Activated T-cell treated with anti-CD3 and anti-CD28 coated beads, Interleukin-2, amount 50 U/mL, for 4 hours (primary cell): ENCODE data around the gene SLC47A1. TPM values are rescaled to one million over a fixed set of nuclear protein-coding genes. Genes with fewer than 3 reads are reported as not detected.
"Not testable (repeated sequence)": the region's sequence is repeated elsewhere in the genome, so short reads cannot be mapped to it uniquely, and the experiment has no call there.

Source experiments
- ATAC-seq, 2 donors: fragments of 200-7000 bp; cut with Tn5 transposase; one replicate each; pipeline ENCODE4 v1.10.0; 2021
- DNase-seq: peaks from one replicate; pipeline ENCODE4 v3.0.0-alpha.2; 2020
- H3K27me3 Mint-ChIP-seq: one replicate; pipeline ENCODE4 v1.8.0; 2021; ENCODE audit warnings: low read depth, mixed read lengths
- H3K36me3 Mint-ChIP-seq: one replicate; pipeline ENCODE4 v1.8.0; 2022; ENCODE audit warnings: mixed read lengths; ENCODE audit not compliant: insufficient read depth
- H3K4me1 Mint-ChIP-seq: one replicate; pipeline ENCODE4 v1.8.0; 2021; ENCODE audit warnings: low read depth, mixed read lengths
- H3K4me3 Mint-ChIP-seq: one replicate; pipeline ENCODE4 v1.8.0; 2021; ENCODE audit warnings: mild to moderate bottlenecking, moderate library complexity, mixed read lengths
- H3K9me3 Mint-ChIP-seq: one replicate; pipeline ENCODE4 v1.8.0; 2021; ENCODE audit warnings: mixed read lengths
- total RNA-seq, 3 donors: library from RNA; stranded (reverse); gene quantifications; one replicate each; pipeline ENCODE4 v1.2.1, GENCODE V29; 2021

SLC47A1 gene
- total RNA-seq, 3 donors from 2014 or later = 0.28 to 0.58 (median 0.54) TPM

GRCh38 chr17:19580566-19580920 lies 46.9 kb downstream of the SLC47A1 start:
- not testable (repeated sequence) for H3K9me3 Mint-ChIP-seq, DNase-seq, H3K36me3 Mint-ChIP-seq, H3K4me1 Mint-ChIP-seq, ATAC-seq, H3K4me3 Mint-ChIP-seq
- peaks cover 43% of the 10 kb centered on the region for H3K27me3 Mint-ChIP-seq

DNA sequence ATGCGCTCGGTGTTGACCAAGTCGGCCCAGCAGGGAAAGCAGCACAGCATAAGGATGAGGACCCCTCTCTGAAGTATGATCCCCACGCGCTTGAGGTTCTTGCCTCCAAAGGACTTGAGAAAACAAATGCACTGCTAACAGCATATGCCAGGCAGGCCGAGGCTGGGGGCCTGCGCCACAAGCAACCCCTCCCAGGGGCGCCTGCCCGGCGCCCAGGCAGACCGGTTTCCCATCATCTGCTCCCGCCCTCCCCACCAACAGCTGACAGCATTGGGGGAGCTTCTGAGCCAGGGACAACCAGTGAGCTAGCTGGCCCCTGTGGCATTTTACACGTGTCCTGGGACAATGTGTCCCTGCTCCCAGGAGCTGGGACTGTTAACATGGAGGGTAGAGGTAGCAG lies 48.5 kb downstream of the SLC47A1 start:
- not testable (repeated sequence) for H3K4me3 Mint-ChIP-seq, ATAC-seq, H3K36me3 Mint-ChIP-seq, DNase-seq, H3K4me1 Mint-ChIP-seq, H3K9me3 Mint-ChIP-seq
- peaks cover 39% of the 10 kb centered on the region for H3K27me3 Mint-ChIP-seq

GRCh38 chr17:19583871-19584270 lies 50.2 kb downstream of the SLC47A1 start:
- DNase-seq (no peak), ATAC-seq (no peak)
- Mint-ChIP-seq H3K4me3 (no peak overlapping the region), H3K4me1 (peaks cover 3% of the 10 kb centered on the region), H3K27me3 (peaks cover 29% of the 10 kb centered on the region), H3K9me3 (no peaks in the 10 kb centered on the region), H3K36me3 (no peaks in the 10 kb centered on the region)

DNA sequence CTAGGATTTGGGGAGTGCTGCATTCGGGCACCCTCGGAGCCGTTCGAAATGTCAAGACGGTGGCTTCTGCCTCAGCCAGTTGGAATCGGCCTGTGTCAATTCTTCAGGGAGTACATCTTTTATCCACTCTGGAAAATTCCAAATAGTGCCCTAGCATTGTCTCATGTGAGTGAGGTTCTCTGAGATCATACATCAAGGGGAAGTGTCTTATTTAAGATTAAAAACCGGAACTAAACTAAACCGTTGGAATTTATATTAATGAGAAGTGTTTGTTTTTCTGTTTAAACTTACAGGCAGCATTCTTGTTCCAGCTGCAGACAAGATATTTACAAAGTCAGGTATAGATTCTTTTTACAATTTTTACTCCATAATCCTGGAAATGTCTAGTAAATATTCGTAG lies 56.8 kb downstream of the SLC47A1 start:
- peaks cover 4% of the 10 kb centered on the region for H3K27me3 Mint-ChIP-seq
- ATAC-seq = no peak
- H3K9me3 Mint-ChIP-seq = no peaks in the 10 kb centered on the region
- DNase-seq = no peak
- H3K4me1 Mint-ChIP-seq = no peaks in the 10 kb centered on the region
- H3K36me3 Mint-ChIP-seq = no peaks in the 10 kb centered on the region
- H3K4me3 Mint-ChIP-seq = no peak overlapping the region

GRCh38 chr17:19590912-19591551 lies 57.4 kb downstream of the SLC47A1 start:
- Mint-ChIP-seq H3K36me3 (no peaks in the 10 kb centered on the region), H3K27me3 (peaks cover 3% of the 10 kb centered on the region), H3K4me3 (no peak overlapping the region), H3K9me3 (no peaks in the 10 kb centered on the region), H3K4me1 (no peaks in the 10 kb centered on the region)
- ATAC-seq (no peak), DNase-seq (no peak)

GRCh38 chr17:19592316-19592715 lies 58.7 kb downstream of the SLC47A1 start:
- Mint-ChIP-seq H3K4me1 (no peaks in the 10 kb centered on the region), H3K27me3 (peaks cover 4% of the 10 kb centered on the region), H3K36me3 (no peaks in the 10 kb centered on the region), H3K9me3 (no peaks in the 10 kb centered on the region), H3K4me3 (no peak overlapping the region)
- ATAC-seq (no peak), DNase-seq (no peak)

DNA sequence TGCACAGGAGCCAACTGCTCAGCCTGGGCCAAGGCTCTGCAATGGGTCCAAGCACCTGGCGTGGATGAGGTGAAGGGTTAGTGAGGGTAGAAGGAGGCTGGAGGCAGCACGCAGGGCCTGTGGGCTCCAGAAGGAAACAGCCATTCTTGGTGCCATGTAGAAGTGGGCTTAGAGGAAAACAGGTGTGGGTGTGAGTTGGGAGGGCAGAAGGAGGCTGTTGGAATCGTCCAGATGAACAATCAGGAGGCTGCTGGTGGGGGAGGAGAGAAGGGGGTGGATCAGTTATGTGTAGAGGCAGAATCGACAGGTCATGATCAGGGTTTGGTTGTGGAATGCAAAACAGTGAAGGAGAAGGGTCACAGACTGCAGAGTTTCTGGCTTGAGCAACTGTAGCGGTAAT lies 63.2 kb downstream of the SLC47A1 start:
- peaks cover 4% of the 10 kb centered on the region for H3K27me3 Mint-ChIP-seq
- no peaks in the 10 kb centered on the region for H3K4me1 Mint-ChIP-seq
- H3K36me3 Mint-ChIP-seq = no peaks in the 10 kb centered on the region
- no peak for DNase-seq
- H3K4me3 Mint-ChIP-seq = no peak overlapping the region
- no peaks in the 10 kb centered on the region for H3K9me3 Mint-ChIP-seq
- ATAC-seq = no peak

- Mint-ChIP-seq H3K27me3 (no peaks in the 10 kb centered on the region), H3K4me1 (peaks cover 7% of the 10 kb centered on the region), H3K9me3 (no peaks in the 10 kb centered on the region), H3K36me3 (no peaks in the 10 kb centered on the region), H3K4me3 (no peak overlapping the region)
- ATAC-seq = no peak
- no peak for DNase-seq
Observed at GRCh38 chr17:19610311-19610710, 76.7 kb downstream of the SLC47A1 start.

DNA sequence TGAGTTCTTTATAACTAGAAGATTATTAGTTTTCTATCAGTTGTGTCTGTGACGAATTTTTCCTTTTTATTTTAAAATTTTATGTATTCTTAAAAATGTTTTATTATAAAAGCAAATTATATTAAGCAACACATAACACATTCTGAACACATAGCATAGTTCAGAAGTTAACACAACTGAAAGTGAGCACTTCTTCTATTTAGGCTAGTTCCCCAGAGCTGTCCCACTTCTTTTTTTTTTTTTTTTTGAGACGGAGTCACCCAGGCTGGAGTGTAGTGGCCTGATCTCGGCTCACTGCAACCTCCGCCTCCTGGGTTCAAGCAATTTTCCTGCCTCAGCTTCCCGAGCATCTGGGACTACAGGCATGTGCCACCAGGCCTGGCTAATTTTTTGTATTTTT lies 77.2 kb downstream of the SLC47A1 start:
- Mint-ChIP-seq H3K4me3 (no peak overlapping the region), H3K27me3 (no peaks in the 10 kb centered on the region), H3K4me1 (peaks cover 7% of the 10 kb centered on the region), H3K9me3 (no peaks in the 10 kb centered on the region), H3K36me3 (no peaks in the 10 kb centered on the region)
- DNase-seq (no peak), ATAC-seq (no peak)

DNA sequence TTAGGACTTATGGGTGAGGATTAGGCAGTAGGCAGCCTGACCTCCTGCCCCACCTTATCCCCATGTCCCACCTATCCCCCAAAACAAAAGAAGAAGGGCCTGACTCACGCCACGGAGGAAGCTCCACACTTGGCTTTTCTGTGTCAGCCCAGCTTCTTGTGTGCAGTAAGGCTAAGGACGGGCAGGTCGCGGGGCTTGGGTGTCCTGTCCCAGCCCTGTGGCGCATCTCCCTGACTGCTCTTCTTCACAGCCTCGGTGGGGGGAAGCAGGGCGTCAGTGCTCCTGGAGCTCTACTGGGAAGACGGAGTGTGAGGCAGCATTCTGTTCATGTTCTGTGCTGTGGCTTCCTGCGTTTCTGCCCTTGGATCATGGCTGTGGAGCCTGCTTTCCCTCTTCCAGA lies 80.3 kb downstream of the SLC47A1 start:
- Mint-ChIP-seq H3K4me1 (peaks cover 7% of the 10 kb centered on the region), H3K27me3 (peaks cover 3% of the 10 kb centered on the region), H3K36me3 (no peaks in the 10 kb centered on the region), H3K9me3 (peaks cover 16% of the 10 kb centered on the region), H3K4me3 (no peak overlapping the region)
- ATAC-seq = no peak
- DNase-seq = no peak

- peaks cover 7% of the 10 kb centered on the region for H3K4me1 Mint-ChIP-seq
- peaks cover 3% of the 10 kb centered on the region for H3K27me3 Mint-ChIP-seq
- ATAC-seq (no peak), DNase-seq (no peak)
- H3K36me3 Mint-ChIP-seq = peaks cover under 1% of the 10 kb centered on the region
- H3K4me3 Mint-ChIP-seq = no peak overlapping the region
- peaks cover 26% of the 10 kb centered on the region for H3K9me3 Mint-ChIP-seq
Observed at GRCh38 chr17:19614900-19615299, 81.2 kb downstream of the SLC47A1 start.

- ATAC-seq (no peak), DNase-seq (no peak)
- H3K27me3 Mint-ChIP-seq = peaks cover 3% of the 10 kb centered on the region
- H3K9me3 Mint-ChIP-seq = peaks cover 28% of the 10 kb centered on the region
- peaks cover 2% of the 10 kb centered on the region for H3K36me3 Mint-ChIP-seq
- peaks cover 7% of the 10 kb centered on the region for H3K4me1 Mint-ChIP-seq
- no peak overlapping the region for H3K4me3 Mint-ChIP-seq
Observed at GRCh38 chr17:19618015-19618414, 84.4 kb downstream of the SLC47A1 start.

GRCh38 chr17:19619705-19620325 lies 86.2 kb downstream of the SLC47A1 start:
- H3K4me1 Mint-ChIP-seq = no peaks in the 10 kb centered on the region
- DNase-seq (no peak), ATAC-seq (no peak)
- peaks cover 2% of the 10 kb centered on the region for H3K36me3 Mint-ChIP-seq
- H3K4me3 Mint-ChIP-seq = no peak overlapping the region
- peaks cover 28% of the 10 kb centered on the region for H3K9me3 Mint-ChIP-seq
- peaks cover 3% of the 10 kb centered on the region for H3K27me3 Mint-ChIP-seq

DNA sequence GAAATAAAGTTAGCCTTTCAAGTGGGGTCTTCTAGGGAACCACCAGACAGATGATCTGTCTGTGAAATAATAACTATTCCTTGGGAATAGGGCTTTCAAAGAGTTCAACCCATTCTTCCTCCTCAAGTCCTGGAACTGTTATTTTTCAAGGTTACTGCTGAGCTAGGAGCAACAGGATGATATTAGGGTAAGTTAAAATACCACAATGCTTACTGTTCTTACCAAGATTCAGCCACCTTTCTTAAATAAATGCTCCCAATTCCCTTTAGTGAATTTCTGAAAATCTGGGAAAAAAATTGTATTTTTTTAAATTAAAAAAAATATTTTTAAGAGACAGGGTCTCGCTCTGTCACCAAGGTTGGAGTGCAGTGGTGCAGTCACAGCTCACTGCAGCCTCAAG lies 88.0 kb downstream of the SLC47A1 start:
- DNase-seq (no peak), ATAC-seq (no peak)
- peaks cover 2% of the 10 kb centered on the region for H3K36me3 Mint-ChIP-seq
- peaks cover 7% of the 10 kb centered on the region for H3K27me3 Mint-ChIP-seq
- H3K4me3 Mint-ChIP-seq = no peak overlapping the region
- no peaks in the 10 kb centered on the region for H3K4me1 Mint-ChIP-seq
- peaks cover 28% of the 10 kb centered on the region for H3K9me3 Mint-ChIP-seq

DNA sequence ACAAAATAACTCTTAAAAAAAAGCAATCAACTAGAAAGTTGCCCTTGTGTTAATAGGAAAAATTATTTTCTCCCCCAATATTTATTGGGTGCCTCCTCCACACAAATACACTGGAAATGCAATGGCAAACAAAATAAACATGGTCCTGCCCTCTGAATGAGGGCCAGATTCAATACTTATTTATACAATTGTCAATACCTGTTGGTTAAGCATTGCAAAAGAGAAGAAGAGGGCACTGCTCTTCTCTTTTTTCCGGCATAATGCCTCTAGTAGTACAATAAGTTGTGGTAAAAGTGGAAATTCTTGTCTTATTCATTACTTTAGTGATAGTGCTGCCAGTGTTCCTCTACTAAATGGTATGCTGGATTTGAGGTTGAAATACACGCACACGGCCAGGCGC lies 92.4 kb downstream of the SLC47A1 start:
- Mint-ChIP-seq H3K36me3 (no peaks in the 10 kb centered on the region), H3K4me3 (no peak overlapping the region), H3K4me1 (no peaks in the 10 kb centered on the region), H3K27me3 (peaks cover 4% of the 10 kb centered on the region), H3K9me3 (no peaks in the 10 kb centered on the region)
- ATAC-seq (no peak), DNase-seq (no peak)
